ENCODE measurements around the gene SCLT1.

SCLT1 gene

GRCh38 chr4:128973384-128973783 lies 120.0 kb downstream of the SCLT1 start:
- DNase-seq: no peak
- intact Hi-C loops (cut with DNase I): no loop called here

GRCh38 chr4:128961405-128961804 lies 131.9 kb downstream of the SCLT1 start:
- no peak for DNase-seq
- intact Hi-C loops (cut with DNase I): no loop called here

- no peak for DNase-seq
- intact Hi-C loops (cut with DNase I): no loop called here
Observed at GRCh38 chr4:128958194-128958593, 135.1 kb downstream of the SCLT1 start.

- intact Hi-C loops (cut with DNase I): no loop called here
Observed at GRCh38 chr4:128957459-128957858, 135.9 kb downstream of the SCLT1 start.

GRCh38 chr4:128955751-128956150 lies 137.6 kb downstream of the SCLT1 start:
- intact Hi-C loops (cut with DNase I): no loop called here
- DNase-seq: no peak

More at GRCh38 chr4:128957459-128957858, 135.9 kb downstream of the SCLT1 start:
- no peak for DNase-seq

- intact Hi-C loops (cut with DNase I): no loop called here
- no peak for DNase-seq
Observed at GRCh38 chr4:128954941-128955340, 138.4 kb downstream of the SCLT1 start.

- no peak for DNase-seq
- intact Hi-C loops (cut with DNase I): no loop called here
Observed at GRCh38 chr4:128951316-128951715, 142.0 kb downstream of the SCLT1 start.

GRCh38 chr4:128950796-128951195 lies 142.5 kb downstream of the SCLT1 start:
- no peak for DNase-seq
- intact Hi-C loops (cut with DNase I): no loop called here

- DNase-seq: no peak
- intact Hi-C loops (cut with DNase I): no loop called here
Observed at GRCh38 chr4:128946916-128947315, 146.4 kb downstream of the SCLT1 start.

- intact Hi-C loops (cut with DNase I): no loop called here
Observed at GRCh38 chr4:128942607-128943006, 150.7 kb downstream of the SCLT1 start.

GRCh38 chr4:128940971-128941370 lies 152.4 kb downstream of the SCLT1 start:
- intact Hi-C loops (cut with DNase I): no loop called here
- no peak for DNase-seq

More at GRCh38 chr4:128942607-128943006, 150.7 kb downstream of the SCLT1 start:
- DNase-seq: no peak

- DNase-seq: no peak
- intact Hi-C loops (cut with DNase I): no loop called here
Observed at GRCh38 chr4:128930051-128930450, 163.3 kb downstream of the SCLT1 start.

GRCh38 chr4:128924951-128925350 lies 168.4 kb downstream of the SCLT1 start:
- no peak for DNase-seq
- intact Hi-C loops (cut with DNase I): no loop called here

- intact Hi-C loops (cut with DNase I): no loop called here
- no peak for DNase-seq
Observed at GRCh38 chr4:128921954-128922353, 171.4 kb downstream of the SCLT1 start.

GRCh38 chr4:128917781-128918180 lies 175.6 kb downstream of the SCLT1 start:
- intact Hi-C loops (cut with DNase I): no loop called here
- DNase-seq: no peak

GRCh38 chr4:128916832-128917231 lies 176.5 kb downstream of the SCLT1 start:
- intact Hi-C loops (cut with DNase I): no loop called here
- DNase-seq: peak in 1 of 10 donors; percentile 79

GRCh38 chr4:128915544-128915943 lies 177.8 kb downstream of the SCLT1 start:
- DNase-seq: no peak
- intact Hi-C loops (cut with DNase I): no loop called here

- intact Hi-C loops (cut with DNase I): no loop called here
- DNase-seq: no peak
Observed at GRCh38 chr4:128913228-128913627, 180.1 kb downstream of the SCLT1 start.

GRCh38 chr4:128908735-128909134 lies 184.6 kb downstream of the SCLT1 start:
- no peak for DNase-seq
- intact Hi-C loops (cut with DNase I): no loop called here

- intact Hi-C loops (cut with DNase I): no loop called here
- no peak for DNase-seq
Observed at GRCh38 chr4:128907981-128908380, 185.4 kb downstream of the SCLT1 start.

GRCh38 chr4:128906581-128906980 lies 186.8 kb downstream of the SCLT1 start:
- intact Hi-C loops (cut with DNase I): no loop called here
- no peak for DNase-seq

GRCh38 chr4:128904821-128905220 lies 188.5 kb downstream of the SCLT1 start:
- DNase-seq: no peak
- intact Hi-C loops (cut with DNase I): no loop called here

- intact Hi-C loops (cut with DNase I): no loop called here
- no peak for DNase-seq
Observed at GRCh38 chr4:128880662-128881061, 212.7 kb downstream of the SCLT1 start.

All from posterior cingulate gyrus (tissue), 11 donors.